Stimulated activated naive CD8-positive, alpha-beta T cell treated with anti-CD3 and anti-CD28 coated beads, Interleukin-15, Interleukin-2, amounts not matched to agents 100 ng/mL and 50 ng/mL, for 24 hours (primary cell): ENCODE data around the gene ZBTB42.

Source experiments
- H3K27ac Mint-ChIP-seq: one replicate; pipeline ENCODE4 v1.8.0; 2021; ENCODE audit warnings: mild to moderate bottlenecking, mixed read lengths
- H3K27me3 Mint-ChIP-seq: one replicate; pipeline ENCODE4 v1.8.0; 2021; ENCODE audit warnings: mixed read lengths
- H3K36me3 Mint-ChIP-seq: one replicate; pipeline ENCODE4 v1.8.0; 2021; ENCODE audit warnings: low read depth, mixed read lengths
- H3K4me1 Mint-ChIP-seq: one replicate; pipeline ENCODE4 v1.8.0; 2021; ENCODE audit warnings: low read depth, mixed read lengths
- H3K4me3 Mint-ChIP-seq: one replicate; pipeline ENCODE4 v1.8.0; 2021; ENCODE audit warnings: mild to moderate bottlenecking, mixed read lengths
- H3K9me3 Mint-ChIP-seq: one replicate; pipeline ENCODE4 v1.8.0; 2021; ENCODE audit warnings: mixed read lengths

The ZBTB42 gene

DNA sequence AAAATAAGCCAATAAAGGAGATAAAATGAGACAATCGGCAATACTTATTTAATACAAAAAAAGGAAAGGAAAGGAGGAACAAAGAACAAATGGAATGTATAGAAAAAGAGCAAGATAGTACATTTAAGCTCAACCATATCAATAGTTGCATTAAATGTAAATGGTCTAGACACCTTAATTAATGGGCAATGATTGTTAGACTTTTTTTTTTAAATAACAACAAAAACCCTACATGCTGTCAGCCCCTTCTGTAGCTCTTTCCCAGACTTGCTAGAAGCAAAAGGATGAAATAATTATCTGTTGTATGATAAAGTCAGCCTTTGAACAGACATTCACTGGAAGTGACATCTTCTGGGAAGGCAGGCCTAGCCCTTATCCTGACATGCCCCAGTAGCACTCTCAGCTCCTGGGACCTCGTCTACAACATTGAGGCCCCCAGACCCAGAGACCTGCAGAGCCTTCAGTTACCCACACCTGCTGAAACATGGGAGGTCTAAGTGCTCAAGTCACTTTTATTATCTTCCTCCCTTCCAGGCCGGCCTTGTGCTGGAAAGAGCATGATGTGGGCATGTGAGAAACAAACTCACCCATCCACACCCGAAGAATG lies 34.5 kb upstream of the ZBTB42 start:
- Mint-ChIP-seq H3K27me3 (no peaks in the 10 kb centered on the region), H3K9me3 (peaks cover 3% of the 10 kb centered on the region), H3K27ac (no peak overlapping the region), H3K4me3 (no peak overlapping the region), H3K36me3 (peaks cover 26% of the 10 kb centered on the region), H3K4me1 (peaks cover 10% of the 10 kb centered on the region)

DNA sequence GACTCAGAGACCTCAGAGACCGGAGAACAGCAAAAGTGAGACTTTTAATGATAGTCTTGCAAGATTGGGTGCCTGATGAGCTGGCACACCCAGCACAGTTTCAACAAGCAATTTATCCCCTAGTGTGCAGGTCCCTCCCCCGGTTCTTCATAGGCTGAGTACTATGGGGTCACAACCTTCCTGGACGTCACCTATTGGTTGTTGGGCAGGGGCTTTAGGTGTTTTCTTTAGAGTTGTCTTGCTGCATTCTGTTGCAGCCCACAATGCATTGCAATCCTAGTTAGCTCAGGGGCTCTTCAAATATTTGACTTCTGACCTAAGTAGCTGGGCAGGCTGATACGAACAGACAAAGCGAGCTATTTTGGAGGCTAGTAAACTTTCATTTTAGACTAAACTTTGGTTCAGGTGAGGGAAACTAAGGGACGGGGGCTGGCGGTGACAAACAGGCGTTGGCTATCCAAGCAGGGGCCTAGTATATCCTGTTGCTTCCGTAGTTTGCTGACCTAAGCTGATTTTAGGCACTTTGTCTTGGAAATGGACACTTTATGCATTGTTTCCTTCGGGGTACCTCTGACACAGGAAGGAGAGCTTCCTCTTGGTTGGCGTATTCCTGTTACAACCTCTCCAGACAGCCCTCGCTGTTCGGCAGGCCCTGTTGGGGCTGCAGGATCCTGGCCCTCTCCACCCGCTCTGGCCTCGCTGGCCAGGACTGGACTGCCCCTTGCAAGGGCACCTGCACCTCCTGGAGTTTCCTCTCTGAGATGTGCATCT lies 33.9 kb upstream of the ZBTB42 start:
- H3K27me3 Mint-ChIP-seq, result no peaks in the 10 kb centered on the region
- H3K27ac Mint-ChIP-seq, result no peak overlapping the region
- no peak overlapping the region for H3K4me3 Mint-ChIP-seq
- peaks cover 10% of the 10 kb centered on the region for H3K4me1 Mint-ChIP-seq
- peaks cover 24% of the 10 kb centered on the region for H3K36me3 Mint-ChIP-seq
- H3K9me3 Mint-ChIP-seq, result peaks cover 3% of the 10 kb centered on the region

GRCh38 chr14:104767634-104767918 lies 33.3 kb upstream of the ZBTB42 start:
- Mint-ChIP-seq H3K9me3 (peaks cover 3% of the 10 kb centered on the region), H3K27me3 (no peaks in the 10 kb centered on the region), H3K36me3 (peaks cover 25% of the 10 kb centered on the region), H3K4me1 (peaks cover 10% of the 10 kb centered on the region), H3K4me3 (no peak overlapping the region), H3K27ac (no peak overlapping the region)

GRCh38 chr14:104768437-104769323 lies 32.2 kb upstream of the ZBTB42 start:
- no peaks in the 10 kb centered on the region for H3K27me3 Mint-ChIP-seq
- peaks cover 30% of the 10 kb centered on the region for H3K36me3 Mint-ChIP-seq
- peaks cover 10% of the 10 kb centered on the region for H3K4me1 Mint-ChIP-seq
- H3K27ac Mint-ChIP-seq, result no peak overlapping the region
- H3K9me3 Mint-ChIP-seq, result peaks cover 3% of the 10 kb centered on the region
- no peak overlapping the region for H3K4me3 Mint-ChIP-seq

DNA sequence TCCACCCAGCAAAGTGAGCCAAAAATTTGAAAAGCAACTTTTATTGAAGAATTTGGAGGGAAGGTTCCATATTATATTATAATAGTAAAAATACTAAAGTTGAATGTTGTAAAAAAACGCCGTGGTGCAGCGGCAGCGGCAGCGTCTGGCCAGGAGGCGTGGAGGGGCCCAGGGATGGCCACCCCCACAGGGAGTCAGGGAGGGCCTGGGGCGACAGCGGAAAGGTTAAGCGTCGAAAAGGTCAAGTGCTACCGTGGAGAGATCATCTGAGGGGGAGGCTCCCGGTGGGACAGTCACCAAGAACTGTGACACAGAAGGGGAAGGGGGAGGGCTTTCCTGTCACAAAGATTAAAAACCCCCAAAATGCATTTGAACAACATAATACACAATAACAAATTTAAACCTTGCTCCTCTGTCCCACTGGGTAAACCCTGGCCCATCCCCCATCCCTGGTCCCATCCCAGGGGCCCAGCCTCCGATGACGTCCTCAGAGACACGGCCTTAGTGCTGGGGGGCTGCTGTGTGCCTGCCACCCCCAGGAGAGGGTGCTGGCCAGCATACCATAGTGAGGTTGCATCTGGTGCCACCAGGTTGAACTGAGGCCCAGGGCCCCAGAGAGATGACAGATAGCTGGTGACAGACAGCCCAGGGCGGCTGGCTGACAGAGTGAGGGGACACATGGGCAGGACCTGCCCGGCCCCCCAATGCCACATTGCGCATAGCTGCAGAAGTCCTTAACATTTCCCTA lies 31.4 kb upstream of the ZBTB42 start:
- Mint-ChIP-seq H3K27me3 (no peaks in the 10 kb centered on the region), H3K4me3 (no peak overlapping the region), H3K4me1 (peaks cover 10% of the 10 kb centered on the region), H3K9me3 (peaks cover 3% of the 10 kb centered on the region), H3K27ac (no peak overlapping the region), H3K36me3 (peaks cover 30% of the 10 kb centered on the region)

DNA sequence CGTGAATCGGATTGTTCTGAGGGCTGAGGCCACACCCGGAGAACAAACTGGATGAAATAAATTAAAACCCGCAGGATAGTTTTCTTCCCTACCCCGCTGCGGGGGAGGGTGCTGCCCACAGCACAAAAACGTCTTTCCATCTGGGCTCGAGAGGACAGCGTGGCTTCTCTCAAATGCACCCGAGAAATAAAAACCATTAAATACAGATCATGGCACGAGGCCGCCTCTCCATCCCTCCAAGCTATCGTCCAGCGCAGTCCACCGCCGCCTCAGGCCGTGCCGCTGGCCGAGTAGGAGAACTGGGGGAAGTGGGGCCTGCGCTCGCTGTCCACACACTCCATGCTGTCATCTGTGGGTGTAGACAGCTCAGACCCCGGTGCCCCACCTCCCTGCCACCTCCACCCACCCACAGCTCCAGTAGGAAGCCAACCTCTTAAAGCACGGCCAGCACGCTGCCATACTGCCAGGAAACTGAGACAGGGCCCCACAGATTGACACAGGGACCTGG lies 30.8 kb upstream of the ZBTB42 start:
- Mint-ChIP-seq H3K4me1 (peaks cover 10% of the 10 kb centered on the region), H3K4me3 (no peak overlapping the region), H3K9me3 (peaks cover 3% of the 10 kb centered on the region), H3K36me3 (peaks cover 30% of the 10 kb centered on the region), H3K27ac (no peak overlapping the region), H3K27me3 (no peaks in the 10 kb centered on the region)

DNA sequence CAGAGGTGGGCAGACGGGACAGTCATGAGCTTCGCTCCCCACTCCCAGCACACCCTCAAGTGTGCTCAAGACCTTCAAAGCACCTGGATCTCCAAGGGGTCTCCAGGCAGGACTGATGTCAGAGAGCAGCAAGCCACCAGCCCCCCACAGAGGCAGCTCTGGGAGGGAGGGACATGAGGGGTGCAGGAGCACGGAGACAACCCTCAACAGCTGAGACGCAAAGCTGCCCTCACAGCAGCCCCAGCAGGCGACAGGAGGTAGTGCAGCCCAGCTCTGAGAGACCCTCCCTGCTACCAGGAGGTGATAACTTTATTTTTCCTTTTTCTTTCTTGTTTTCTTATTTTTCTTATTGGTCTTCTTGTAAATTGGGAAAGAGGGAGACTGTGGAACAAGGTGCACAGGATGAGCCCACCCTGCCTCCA lies 30.0 kb upstream of the ZBTB42 start:
- Mint-ChIP-seq H3K9me3 (peaks cover 3% of the 10 kb centered on the region), H3K36me3 (peaks cover 30% of the 10 kb centered on the region), H3K27me3 (no peaks in the 10 kb centered on the region), H3K4me1 (peaks cover 10% of the 10 kb centered on the region), H3K27ac (no peak overlapping the region), H3K4me3 (no peak overlapping the region)

- Mint-ChIP-seq H3K36me3 (peaks cover 30% of the 10 kb centered on the region), H3K9me3 (peaks cover 3% of the 10 kb centered on the region), H3K4me3 (no peak overlapping the region), H3K4me1 (peaks cover 10% of the 10 kb centered on the region), H3K27ac (no peak overlapping the region), H3K27me3 (no peaks in the 10 kb centered on the region)
These were observed 29.5 kb upstream of the ZBTB42 start for GRCh38 chr14:104771374-104771773.

DNA sequence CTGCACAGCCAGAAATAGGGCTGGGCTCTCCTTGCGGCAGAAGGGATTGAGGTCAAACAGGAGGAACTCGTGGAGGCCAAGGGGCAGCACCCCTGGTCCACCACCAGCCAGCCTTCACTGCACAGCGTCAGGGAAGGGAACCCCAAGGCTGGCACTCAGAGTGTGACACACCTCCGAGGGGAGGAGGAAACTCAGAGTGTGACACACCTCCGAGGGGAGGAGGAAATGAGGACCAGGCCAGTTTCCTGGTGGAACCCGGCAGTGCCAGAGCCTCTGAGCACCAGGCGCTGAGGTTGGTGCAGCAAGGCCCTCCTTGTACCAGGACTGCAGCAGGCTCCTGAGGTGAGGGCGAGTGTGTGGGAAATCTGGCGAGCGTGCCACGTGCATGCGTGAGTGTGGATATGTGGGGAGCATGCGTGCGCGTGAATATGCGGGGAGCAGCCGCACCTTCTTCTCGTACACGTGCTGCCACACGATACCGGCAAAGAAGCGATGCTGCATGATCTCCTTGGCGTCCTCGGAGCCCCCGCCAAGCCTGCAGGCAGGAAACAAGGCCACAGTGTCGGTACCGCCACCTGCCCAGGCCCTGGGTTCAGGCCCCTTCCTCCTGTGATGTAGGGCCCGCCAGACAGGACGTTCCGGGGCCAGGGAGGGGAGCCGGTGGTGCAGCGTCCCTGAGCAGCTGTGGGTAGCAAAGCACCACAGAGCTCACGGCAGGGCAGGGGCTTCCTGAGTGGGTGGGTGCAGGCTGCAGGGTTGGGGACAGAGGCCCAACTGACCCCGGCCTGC lies 28.8 kb upstream of the ZBTB42 start:
- H3K27me3 Mint-ChIP-seq, result no peaks in the 10 kb centered on the region
- H3K36me3 Mint-ChIP-seq, result peaks cover 30% of the 10 kb centered on the region
- peaks cover 10% of the 10 kb centered on the region for H3K4me1 Mint-ChIP-seq
- no peak overlapping the region for H3K27ac Mint-ChIP-seq
- H3K4me3 Mint-ChIP-seq, result no peak overlapping the region
- H3K9me3 Mint-ChIP-seq, result peaks cover 3% of the 10 kb centered on the region

DNA sequence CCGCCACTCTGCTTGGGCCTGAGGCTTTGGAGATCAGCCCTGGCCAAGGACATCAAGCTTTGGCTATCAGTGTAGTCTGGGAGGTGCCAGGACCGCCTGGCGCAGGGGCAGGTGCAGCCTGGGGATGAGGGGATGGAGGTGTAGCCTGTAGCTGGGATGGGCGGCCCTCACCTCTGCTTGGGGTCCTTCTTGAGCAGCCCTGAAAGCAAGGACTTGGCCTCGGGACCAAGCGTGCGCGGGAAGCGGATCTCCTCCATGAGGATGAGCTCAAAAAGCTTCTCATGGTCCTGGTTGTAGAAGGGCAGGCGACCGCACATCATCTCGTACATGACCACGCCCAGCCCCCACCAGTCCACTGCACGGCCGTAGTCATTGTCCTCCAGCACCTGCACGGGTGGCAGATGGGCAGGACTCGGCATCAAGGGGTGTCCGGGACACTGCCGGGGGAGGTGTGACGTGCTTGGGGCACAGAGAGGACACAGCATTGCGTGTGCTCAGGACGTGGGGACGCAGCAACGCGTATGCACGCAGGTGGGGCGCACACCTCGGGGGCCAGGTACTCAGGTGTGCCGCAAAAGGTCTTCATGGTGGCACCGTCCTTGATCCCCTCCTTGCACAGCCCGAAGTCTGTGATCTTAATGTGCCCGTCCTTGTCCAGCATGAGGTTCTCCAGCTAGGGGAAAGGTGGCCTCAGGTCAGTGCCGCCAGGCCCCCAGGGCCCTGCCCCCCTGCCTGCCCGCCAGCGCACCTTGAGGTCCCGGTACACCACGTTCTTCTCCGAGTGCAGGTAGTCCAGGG lies 28.0 kb upstream of the ZBTB42 start:
- H3K27ac Mint-ChIP-seq, result no peak overlapping the region
- no peak overlapping the region for H3K4me3 Mint-ChIP-seq
- H3K9me3 Mint-ChIP-seq, result peaks cover 3% of the 10 kb centered on the region

GRCh38 chr14:104773505-104774452 lies 27.1 kb upstream of the ZBTB42 start:
- H3K27me3 Mint-ChIP-seq, result no peaks in the 10 kb centered on the region
- H3K9me3 Mint-ChIP-seq, result peaks cover 3% of the 10 kb centered on the region
- H3K27ac Mint-ChIP-seq, result no peak overlapping the region
- H3K36me3 Mint-ChIP-seq, result peaks cover 30% of the 10 kb centered on the region
- H3K4me3 Mint-ChIP-seq, result no peak overlapping the region
- H3K4me1 Mint-ChIP-seq, result peaks cover 10% of the 10 kb centered on the region

More for the DNA sequence above, 28.0 kb upstream of the ZBTB42 start:
- Mint-ChIP-seq H3K4me1 (peaks cover 10% of the 10 kb centered on the region), H3K36me3 (peaks cover 30% of the 10 kb centered on the region), H3K27me3 (no peaks in the 10 kb centered on the region)

GRCh38 chr14:104774453-104775072 lies 26.3 kb upstream of the ZBTB42 start:
- peaks cover 30% of the 10 kb centered on the region for H3K36me3 Mint-ChIP-seq
- peaks cover 3% of the 10 kb centered on the region for H3K9me3 Mint-ChIP-seq
- peaks cover 4% of the 10 kb centered on the region for H3K4me1 Mint-ChIP-seq
- H3K4me3 Mint-ChIP-seq, result no peak overlapping the region
- H3K27ac Mint-ChIP-seq, result no peak overlapping the region
- no peaks in the 10 kb centered on the region for H3K27me3 Mint-ChIP-seq
